Mesothelial cell of epicardium (in vitro differentiated cells): ENCODE data around the gene PFKP. TPM values are rescaled to one million over a fixed set of nuclear protein-coding genes. Genes with fewer than 3 reads are reported as not detected.

ENCODE experiments used
- DNase-seq, 2 experiments: peaks; one replicate each; pipeline ENCODE4 v3.0.0; 2021; ENCODE audit warnings: low spot score in 2 of 2; ENCODE audit not compliant: unreplicated experiment in 2 of 2
- H3K27ac Mint-ChIP-seq: 2 replicates; pipeline ENCODE4 v1.8.0; 2021; ENCODE audit warnings: mixed read lengths
- H3K27me3 Mint-ChIP-seq: 2 replicates; pipeline ENCODE4 v1.8.0; 2021; ENCODE audit warnings: low read depth, mixed read lengths
- H3K36me3 Mint-ChIP-seq: 2 replicates; pipeline ENCODE4 v1.8.0; 2021; ENCODE audit warnings: mixed read lengths
- H3K4me1 Mint-ChIP-seq: 2 replicates; pipeline ENCODE4 v1.8.0; 2021; ENCODE audit warnings: mixed read lengths
- H3K4me3 Mint-ChIP-seq: 2 replicates; pipeline ENCODE4 v1.8.0; 2021; ENCODE audit warnings: mild to moderate bottlenecking, moderate library complexity, mixed read lengths
- H3K9me3 Mint-ChIP-seq: 2 replicates; pipeline ENCODE4 v1.8.0; 2021; ENCODE audit warnings: mixed read lengths
- total RNA-seq: library from RNA; stranded (reverse); gene quantifications from 3 replicates; pipeline ENCODE4 v1.2.1, GENCODE V29; 2021
- TF ChIP-seq, protein P1 (sequence below): fragments of 200-600 bp; sonication (generic); IDR thresholded peaks from one replicate; pipeline ENCODE4 v1.5.0; 2021; ENCODE audit warnings: antibody characterized with exemption; ENCODE audit not compliant: unreplicated experiment

The PFKP gene
- total RNA-seq, 1 donor from 2014 or later: 35.3 TPM

DNA sequence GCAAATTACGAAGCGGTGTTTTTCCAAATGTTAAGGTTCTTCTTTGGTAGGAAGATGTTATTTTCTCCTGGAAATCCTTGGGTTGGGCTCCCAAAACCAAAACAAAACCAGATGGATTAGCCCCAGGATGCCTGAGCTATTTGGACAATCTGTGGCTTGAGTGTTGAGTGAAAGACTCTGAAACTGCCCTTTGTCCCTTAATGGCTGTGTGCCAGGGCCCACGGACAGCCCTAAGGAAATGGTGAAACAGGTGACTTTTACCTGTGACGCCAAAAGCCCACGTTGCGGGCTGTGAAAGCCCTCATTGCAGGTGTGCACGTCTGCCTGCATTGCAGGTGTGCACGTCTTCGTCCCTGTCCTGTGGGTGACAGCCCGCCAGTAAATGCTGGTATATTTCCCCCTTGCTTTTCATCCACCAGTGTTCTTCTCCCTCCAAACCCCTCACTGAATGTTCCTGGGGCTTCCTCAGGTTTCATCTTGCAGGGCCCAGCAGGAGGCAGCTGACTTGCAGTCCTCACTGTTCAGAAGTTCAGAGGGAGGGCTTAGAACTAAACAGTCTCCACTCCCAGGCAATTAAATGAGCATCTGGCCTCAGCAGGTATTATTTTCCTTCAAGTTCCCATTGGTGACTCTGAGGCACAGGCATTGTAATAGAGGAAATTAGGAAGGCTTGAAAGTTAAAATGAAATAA lies 10.7 kb downstream of the PFKP start:
- no peaks in the 10 kb centered on the region for H3K36me3 Mint-ChIP-seq
- H3K4me1 Mint-ChIP-seq: peaks cover 22% of the 10 kb centered on the region
- H3K4me3 Mint-ChIP-seq: no peak overlapping the region
- H3K27me3 Mint-ChIP-seq: no peaks in the 10 kb centered on the region
- H3K9me3 Mint-ChIP-seq: no peaks in the 10 kb centered on the region
- TF ChIP-seq, protein P1, sequence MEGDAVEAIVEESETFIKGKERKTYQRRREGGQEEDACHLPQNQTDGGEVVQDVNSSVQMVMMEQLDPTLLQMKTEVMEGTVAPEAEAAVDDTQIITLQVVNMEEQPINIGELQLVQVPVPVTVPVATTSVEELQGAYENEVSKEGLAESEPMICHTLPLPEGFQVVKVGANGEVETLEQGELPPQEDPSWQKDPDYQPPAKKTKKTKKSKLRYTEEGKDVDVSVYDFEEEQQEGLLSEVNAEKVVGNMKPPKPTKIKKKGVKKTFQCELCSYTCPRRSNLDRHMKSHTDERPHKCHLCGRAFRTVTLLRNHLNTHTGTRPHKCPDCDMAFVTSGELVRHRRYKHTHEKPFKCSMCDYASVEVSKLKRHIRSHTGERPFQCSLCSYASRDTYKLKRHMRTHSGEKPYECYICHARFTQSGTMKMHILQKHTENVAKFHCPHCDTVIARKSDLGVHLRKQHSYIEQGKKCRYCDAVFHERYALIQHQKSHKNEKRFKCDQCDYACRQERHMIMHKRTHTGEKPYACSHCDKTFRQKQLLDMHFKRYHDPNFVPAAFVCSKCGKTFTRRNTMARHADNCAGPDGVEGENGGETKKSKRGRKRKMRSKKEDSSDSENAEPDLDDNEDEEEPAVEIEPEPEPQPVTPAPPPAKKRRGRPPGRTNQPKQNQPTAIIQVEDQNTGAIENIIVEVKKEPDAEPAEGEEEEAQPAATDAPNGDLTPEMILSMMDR: no peak
- no peak for DNase-seq
- H3K27ac Mint-ChIP-seq: no peak overlapping the region

DNA sequence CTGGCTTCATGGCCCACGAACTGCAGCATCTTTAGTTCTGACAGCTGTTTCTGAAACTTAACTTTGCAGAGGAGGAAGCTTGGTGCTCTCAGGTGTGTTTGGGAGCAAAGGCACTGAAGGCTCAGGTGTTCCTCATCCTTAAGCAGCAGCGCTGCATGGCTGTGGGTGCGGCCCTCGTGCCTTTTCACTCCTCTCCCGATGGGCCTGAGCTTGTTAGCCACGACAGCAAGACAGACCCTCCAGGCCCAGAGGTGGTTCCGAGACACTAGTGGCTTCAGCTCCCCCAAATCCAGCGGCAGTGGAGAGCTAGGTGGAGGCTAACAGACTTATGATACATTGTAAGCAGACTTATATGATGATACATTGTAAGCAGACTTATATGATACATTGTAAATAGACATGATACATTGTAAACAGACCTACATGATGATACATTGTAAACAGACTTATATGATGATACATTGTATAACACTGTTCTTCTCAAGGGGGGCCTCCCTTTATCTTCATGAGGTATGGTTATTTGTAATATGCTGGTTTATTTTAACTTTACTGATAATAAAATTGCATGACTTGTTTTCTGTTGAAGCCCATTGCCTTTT lies 14.1 kb downstream of the PFKP start:
- Mint-ChIP-seq H3K4me3 (no peak overlapping the region), H3K36me3 (peaks cover 6% of the 10 kb centered on the region), H3K27ac (no peak overlapping the region), H3K9me3 (no peaks in the 10 kb centered on the region), H3K27me3 (no peaks in the 10 kb centered on the region), H3K4me1 (peaks cover 3% of the 10 kb centered on the region)
- no peak for DNase-seq
- TF ChIP-seq, protein P1: no peak

DNA sequence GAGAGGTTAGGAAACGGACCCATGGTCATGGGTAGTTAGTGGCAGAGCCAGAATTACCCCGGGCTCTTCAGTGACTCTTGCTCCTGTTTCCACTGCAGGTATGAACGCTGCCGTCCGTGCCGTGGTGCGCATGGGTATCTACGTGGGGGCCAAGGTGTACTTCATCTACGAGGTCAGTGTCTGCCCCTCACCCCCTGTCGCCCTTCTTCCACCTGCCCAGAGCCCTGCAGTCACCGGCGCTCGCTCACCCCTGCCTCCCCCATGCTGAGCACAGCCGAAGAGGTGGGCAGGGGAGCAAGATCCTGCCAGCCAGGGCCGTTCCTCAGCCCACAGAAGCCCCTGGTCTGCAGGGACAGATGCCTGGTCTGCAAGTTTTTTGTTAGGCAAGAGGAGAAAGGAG lies 14.9 kb downstream of the PFKP start:
- no peak overlapping the region for H3K27ac Mint-ChIP-seq
- TF ChIP-seq, protein P1: no peak
- no peaks in the 10 kb centered on the region for H3K27me3 Mint-ChIP-seq
- H3K9me3 Mint-ChIP-seq: no peaks in the 10 kb centered on the region
- peaks cover 6% of the 10 kb centered on the region for H3K36me3 Mint-ChIP-seq
- peaks cover 8% of the 10 kb centered on the region for H3K4me1 Mint-ChIP-seq
- H3K4me3 Mint-ChIP-seq: no peak overlapping the region
- no peak for DNase-seq

DNA sequence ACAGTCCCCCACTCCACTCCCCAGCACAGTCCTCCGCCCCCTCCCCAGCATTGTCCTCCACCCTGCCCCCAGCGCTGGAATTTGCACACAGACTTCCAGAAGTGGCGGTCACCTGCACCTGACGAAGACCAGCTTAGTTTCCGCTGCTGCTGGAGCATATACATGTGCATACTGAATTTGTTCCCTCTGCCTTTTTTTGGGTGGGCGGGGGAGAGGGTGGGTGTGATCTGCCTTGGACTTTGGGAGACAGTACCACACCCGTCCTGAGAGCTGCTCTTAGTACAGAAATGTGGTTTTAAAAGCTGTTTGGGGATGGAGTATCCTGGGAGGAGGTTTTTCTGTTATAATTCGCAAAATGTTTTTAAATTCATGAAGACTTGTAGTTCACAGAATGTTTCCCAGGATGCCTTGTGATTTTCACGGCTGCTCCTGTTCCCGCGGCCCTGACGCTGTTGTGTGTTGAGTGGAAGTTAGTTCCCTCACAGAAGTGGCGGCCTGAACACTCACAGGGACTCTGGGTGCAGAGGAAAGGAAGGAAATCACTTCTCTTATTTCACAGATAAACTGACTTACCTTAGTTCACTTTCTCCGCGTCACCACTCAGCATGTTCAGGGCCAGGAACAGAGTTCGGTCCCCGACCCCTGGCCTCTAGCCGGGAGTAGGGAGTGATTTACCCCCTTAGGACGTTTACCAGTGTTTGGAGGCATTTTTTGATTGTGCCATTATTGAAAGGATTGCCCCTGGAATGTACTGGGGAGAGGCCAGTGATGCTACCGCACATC lies 18.6 kb downstream of the PFKP start:
- no peaks in the 10 kb centered on the region for H3K9me3 Mint-ChIP-seq
- no peak overlapping the region for H3K4me3 Mint-ChIP-seq
- peaks cover 22% of the 10 kb centered on the region for H3K4me1 Mint-ChIP-seq
- no peak for DNase-seq
- H3K27ac Mint-ChIP-seq: peak overlapping the region; percentile 73
- no peaks in the 10 kb centered on the region for H3K27me3 Mint-ChIP-seq
- TF ChIP-seq, protein P1: no peak
- H3K36me3 Mint-ChIP-seq: peaks cover 6% of the 10 kb centered on the region

DNA sequence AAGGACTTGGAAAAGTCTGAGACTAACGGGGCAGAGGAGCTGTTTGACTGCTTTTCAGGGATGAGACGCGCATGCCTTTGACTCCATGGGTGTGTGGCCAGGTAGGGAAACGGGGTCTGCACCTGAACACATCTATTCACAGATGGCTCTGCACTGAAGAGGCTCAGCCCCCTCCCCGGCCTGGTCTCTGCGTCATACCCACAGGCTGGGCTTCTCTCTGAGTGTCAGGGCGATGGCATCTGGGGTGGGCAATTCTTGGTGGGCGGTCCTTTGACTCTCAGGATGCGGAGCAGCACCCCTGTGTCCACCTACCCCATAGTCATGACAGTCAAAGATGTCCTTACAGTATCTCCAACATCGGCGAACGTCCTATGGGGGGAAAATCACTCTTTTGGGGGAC lies 23.0 kb downstream of the PFKP start:
- DNase-seq: no peak
- H3K9me3 Mint-ChIP-seq: no peaks in the 10 kb centered on the region
- no peak overlapping the region for H3K4me3 Mint-ChIP-seq
- H3K36me3 Mint-ChIP-seq: no peaks in the 10 kb centered on the region
- H3K4me1 Mint-ChIP-seq: peaks cover 56% of the 10 kb centered on the region
- no peaks in the 10 kb centered on the region for H3K27me3 Mint-ChIP-seq
- H3K27ac Mint-ChIP-seq: peak overlapping the region; percentile 87
- TF ChIP-seq, protein P1: no peak
